Measurements from ENCODE around the gene SENP6. TPM values are rescaled to one million over a fixed set of nuclear protein-coding genes. Genes with fewer than 3 reads are reported as not detected.

Gene SENP6
- total RNA-seq, 1 experiment from 2014 or later: 116 TPM

- Histone ChIP-seq H2BK15ac (ENCODE audit: low read depth, low read length) (no peak overlapping the region), H2BK12ac (ENCODE audit: insufficient read length, low read depth, low read length) (no peak overlapping the region), H3K9me3 (ENCODE audit: control insufficient read depth, low read depth, low read length) (no peaks in the 10 kb centered on the region), H4K20me1 (ENCODE audit: control insufficient read depth, insufficient read depth, insufficient read length) (no peaks in the 10 kb centered on the region), H2BK20ac (ENCODE audit: low read depth, low read length, poor library complexity, severe bottlenecking) (no peak overlapping the region), H3K56ac (ENCODE audit: insufficient read length, low read depth, low read length) (no peak overlapping the region), H3T11ph (ENCODE audit: low read length) (no peak overlapping the region), H3K9ac (ENCODE audit: extremely low read depth, insufficient read length, low read length) (no peak overlapping the region), H2AFZ (ENCODE audit: low read length) (no peak overlapping the region), H4K91ac (ENCODE audit: insufficient read length, low read depth, low read length) (no peak overlapping the region), H3K4me2 (ENCODE audit: insufficient read depth, insufficient read length, low read length) (no peak overlapping the region), H3K27me3 (ENCODE audit: insufficient read depth, low read length) (no peaks in the 10 kb centered on the region), H3K23me2 (ENCODE audit: insufficient read length, low read depth, low read length, poor library complexity, severe bottlenecking) (no peaks in the 10 kb centered on the region), H2AK5ac (ENCODE audit: insufficient read length, low read length) (no peak overlapping the region), H3K79me2 (ENCODE audit: insufficient read depth, low read length) (no peaks in the 10 kb centered on the region), H2BK120ac (ENCODE audit: low read depth, low read length, poor library complexity, severe bottlenecking) (no peak overlapping the region), H4K5ac (ENCODE audit: insufficient read length, low read depth, low read length) (no peak overlapping the region), H4K8ac (replicated peaks; ENCODE audit: insufficient read length, low read depth, low read length) (no peak overlapping the region), H3K23ac (ENCODE audit: insufficient read length, low read depth, low read length) (no peak overlapping the region), H3K14ac (ENCODE audit: insufficient read depth, low read length) (no peak overlapping the region), H3K27ac (ENCODE audit: insufficient read length, low read depth, low read length) (no peak overlapping the region), H3K4ac (ENCODE audit: low read depth, low read length) (no peak overlapping the region), H3K4me1 (ENCODE audit: insufficient read depth, low read length) (no peaks in the 10 kb centered on the region; the same call in 1 of the 2 replicates), H2BK5ac (ENCODE audit: insufficient read length, low read length) (no peak overlapping the region), H3K18ac (ENCODE audit: insufficient read length, low read depth, low read length) (no peak overlapping the region), H3K79me1 (ENCODE audit: insufficient read depth, low read depth, low read length, poor library complexity, severe bottlenecking) (no peaks in the 10 kb centered on the region)
- peaks cover 3% of the 10 kb centered on the region; the same call in 1 of the 2 replicates for H3K27me3 Mint-ChIP-seq (ENCODE audit: low read depth)
- no peaks in the 10 kb centered on the region for H3K9me3 Mint-ChIP-seq
- no peak overlapping the region; a peak in 1 of 7 replicates for H3K27ac Mint-ChIP-seq
- no peak for DNase-seq
- H3K36me3 Mint-ChIP-seq (ENCODE audit: insufficient read depth in 1 of 3, low read depth in 3 of 3): no peaks in the 10 kb centered on the region; a peak in 1 of 7 replicates
- no peak overlapping the region for H3K4me3 Mint-ChIP-seq
- no CpG with 5 or more reads among the region's 5 CpGs for WGBS (ENCODE audit: extremely low coverage, insufficient read length, low lambda C conversion rate)
- H3K4me1 Mint-ChIP-seq: peaks cover 3 to 4% of the 10 kb centered on the region in 2 experiments; a peak in 2 of 4 replicates
- TF ChIP-seq CTCF (conservative IDR thresholded peaks at IDR 0.05): no peak
These were observed 45.4 kb upstream of the SENP6 start for GRCh38 chr6:75556240-75556639.

Data from H9 (cell line).